ENCODE data around the gene PKD2L1.

- TF ChIP-seq CTCF (conservative IDR thresholded peaks at IDR 0.05; ENCODE audit: low read length) (no peak), EZH2phosphoT487 (IDR thresholded peaks at IDR 0.05; ENCODE audit: borderline replicate concordance, low read depth, low read length) (no peak)
Observed at GRCh38 chr10:100318207-100318606, 11.8 kb downstream of the PKD2L1 start.
